Activated naive CD8-positive, alpha-beta T cell (primary cell): Measurements from ENCODE around the gene RASSF1.
A peak's percentile ranks its signal among the peaks of the same experiment; 100 is the strongest.

ENCODE experiments used
- H3K27ac Mint-ChIP-seq: one replicate; pipeline ENCODE4 v1.8.0; 2021; ENCODE audit warnings: mixed read lengths
- H3K27me3 Mint-ChIP-seq: one replicate; pipeline ENCODE4 v1.8.0; 2021; ENCODE audit warnings: mixed read lengths
- H3K36me3 Mint-ChIP-seq: one replicate; pipeline ENCODE4 v1.8.0; 2021; ENCODE audit warnings: mixed read lengths
- H3K4me1 Mint-ChIP-seq: one replicate; pipeline ENCODE4 v1.8.0; 2021; ENCODE audit warnings: low read depth, mixed read lengths
- H3K4me3 Mint-ChIP-seq: one replicate; pipeline ENCODE4 v1.8.0; 2021; ENCODE audit warnings: mild to moderate bottlenecking, mixed read lengths
- H3K9me3 Mint-ChIP-seq: one replicate; pipeline ENCODE4 v1.8.0; 2021; ENCODE audit warnings: low read depth, mixed read lengths

Gene RASSF1

GRCh38 chr3:50355829-50356552, 15.4 kb upstream of the RASSF1 start:
- H3K27ac Mint-ChIP-seq: peak overlapping the region; percentile 54
- H3K9me3 Mint-ChIP-seq: no peaks in the 10 kb centered on the region

GRCh38 chr3:50354850-50355249, 14.2 kb upstream of the RASSF1 start:
- Mint-ChIP-seq H3K4me3 (no peak overlapping the region), H3K27ac (no peak overlapping the region), H3K4me1 (peaks cover 55% of the 10 kb centered on the region), H3K27me3 (no peaks in the 10 kb centered on the region), H3K9me3 (no peaks in the 10 kb centered on the region), H3K36me3 (peaks cover 3% of the 10 kb centered on the region)

More at GRCh38 chr3:50355829-50356552, 15.4 kb upstream of the RASSF1 start:
- no peaks in the 10 kb centered on the region for H3K27me3 Mint-ChIP-seq
- H3K4me3 Mint-ChIP-seq: peak overlapping the region; percentile 95
- H3K4me1 Mint-ChIP-seq: peaks cover 49% of the 10 kb centered on the region
- H3K36me3 Mint-ChIP-seq: peaks cover 3% of the 10 kb centered on the region

GRCh38 chr3:50354186-50354764, 13.6 kb upstream of the RASSF1 start:
- H3K27ac Mint-ChIP-seq: peak overlapping the region; percentile 54
- H3K4me1 Mint-ChIP-seq: peaks cover 57% of the 10 kb centered on the region
- peaks cover 3% of the 10 kb centered on the region for H3K36me3 Mint-ChIP-seq
- H3K4me3 Mint-ChIP-seq: no peak overlapping the region
- H3K27me3 Mint-ChIP-seq: no peaks in the 10 kb centered on the region
- no peaks in the 10 kb centered on the region for H3K9me3 Mint-ChIP-seq

- Mint-ChIP-seq H3K27me3 (no peaks in the 10 kb centered on the region), H3K4me1 (peaks cover 63% of the 10 kb centered on the region), H3K27ac (no peak overlapping the region), H3K36me3 (peaks cover 3% of the 10 kb centered on the region), H3K4me3 (no peak overlapping the region), H3K9me3 (no peaks in the 10 kb centered on the region)
Observed at GRCh38 chr3:50353245-50354004, 12.8 kb upstream of the RASSF1 start.

GRCh38 chr3:50352781-50353180, 12.1 kb upstream of the RASSF1 start:
- Mint-ChIP-seq H3K27me3 (no peaks in the 10 kb centered on the region), H3K27ac (no peak overlapping the region), H3K4me1 (peaks cover 63% of the 10 kb centered on the region), H3K36me3 (no peaks in the 10 kb centered on the region), H3K4me3 (peak overlapping the region; percentile 23), H3K9me3 (no peaks in the 10 kb centered on the region)

GRCh38 chr3:50351323-50351697, 10.7 kb upstream of the RASSF1 start:
- Mint-ChIP-seq H3K4me1 (peaks cover 60% of the 10 kb centered on the region), H3K27me3 (no peaks in the 10 kb centered on the region), H3K4me3 (peak overlapping the region; percentile 98), H3K36me3 (no peaks in the 10 kb centered on the region), H3K9me3 (no peaks in the 10 kb centered on the region), H3K27ac (peak overlapping the region; percentile 97)

GRCh38 chr3:50350527-50351322, 10.1 kb upstream of the RASSF1 start, which contains the start of the genes CYB561D2 and NPRL2:
Gene CYB561D2, plus strand, starts transcription at chr3:50350862. Its CDS starts 572 bp downstream, at chr3:50351434.
Gene NPRL2, minus strand, starts transcription at chr3:50350775. Its CDS starts 123 bp downstream, at chr3:50350652.
- Mint-ChIP-seq H3K4me1 (peaks cover 64% of the 10 kb centered on the region), H3K27me3 (no peaks in the 10 kb centered on the region), H3K27ac (peak within 1 kb of the TSS; percentile 97), H3K9me3 (no peaks in the 10 kb centered on the region), H3K4me3 (peak within 1 kb of the TSS; percentile 98), H3K36me3 (no peaks in the 10 kb centered on the region)

- Mint-ChIP-seq H3K9me3 (no peaks in the 10 kb centered on the region), H3K27ac (peak overlapping the region; percentile 97), H3K4me3 (peak overlapping the region; percentile 98), H3K36me3 (no peaks in the 10 kb centered on the region), H3K4me1 (peaks cover 62% of the 10 kb centered on the region), H3K27me3 (no peaks in the 10 kb centered on the region)
Observed at GRCh38 chr3:50350213-50350526, 9.5 kb upstream of the RASSF1 start.

GRCh38 chr3:50347187-50347813, 6.7 kb upstream of the RASSF1 start:
- Mint-ChIP-seq H3K9me3 (no peaks in the 10 kb centered on the region), H3K4me1 (peaks cover 60% of the 10 kb centered on the region), H3K27me3 (no peaks in the 10 kb centered on the region), H3K27ac (peak overlapping the region; percentile 66), H3K4me3 (peak overlapping the region; percentile 52), H3K36me3 (no peaks in the 10 kb centered on the region)

- peak within 1 kb of the TSS; percentile 62 for H3K4me3 Mint-ChIP-seq
- H3K4me1 Mint-ChIP-seq: peaks cover 54% of the 10 kb centered on the region
- no peaks in the 10 kb centered on the region for H3K27me3 Mint-ChIP-seq
- no peaks in the 10 kb centered on the region for H3K36me3 Mint-ChIP-seq
- no peaks in the 10 kb centered on the region for H3K9me3 Mint-ChIP-seq
- H3K27ac Mint-ChIP-seq: no peak within 1 kb of the TSS
Observed at GRCh38 chr3:50345586-50346234, 5.1 kb upstream of the RASSF1 start, which contains the start of gene ZMYND10. Gene ZMYND10, minus strand, starts transcription at chr3:50345732. Its CDS starts 153 bp downstream, at chr3:50345579.

- H3K4me1 Mint-ChIP-seq: peaks cover 50% of the 10 kb centered on the region
- H3K27ac Mint-ChIP-seq: no peak overlapping the region
- H3K27me3 Mint-ChIP-seq: no peaks in the 10 kb centered on the region
- no peak overlapping the region for H3K4me3 Mint-ChIP-seq
- H3K36me3 Mint-ChIP-seq: no peaks in the 10 kb centered on the region
- no peaks in the 10 kb centered on the region for H3K9me3 Mint-ChIP-seq
Observed at GRCh38 chr3:50345008-50345407, 4.4 kb upstream of the RASSF1 start.

GRCh38 chr3:50342813-50343633, 2.4 kb upstream of the RASSF1 start:
- Mint-ChIP-seq H3K36me3 (no peaks in the 10 kb centered on the region), H3K4me3 (no peak overlapping the region), H3K27me3 (no peaks in the 10 kb centered on the region), H3K27ac (peak overlapping the region; percentile 28), H3K4me1 (peaks cover 49% of the 10 kb centered on the region), H3K9me3 (no peaks in the 10 kb centered on the region)

GRCh38 chr3:50341996-50342650, 1.5 kb upstream of the RASSF1 start:
- H3K4me1 Mint-ChIP-seq: peaks cover 43% of the 10 kb centered on the region

More at GRCh38 chr3:50341996-50342650, 1.5 kb upstream of the RASSF1 start:
- no peaks in the 10 kb centered on the region for H3K27me3 Mint-ChIP-seq
- H3K4me3 Mint-ChIP-seq: no peak overlapping the region
- H3K9me3 Mint-ChIP-seq: no peaks in the 10 kb centered on the region
- no peaks in the 10 kb centered on the region for H3K36me3 Mint-ChIP-seq
- peak overlapping the region; percentile 16 for H3K27ac Mint-ChIP-seq
